SK-N-SH treated with all-trans-retinoic acid at 6 μM for 48 hours (cell line): ENCODE measurements around the gene C10orf120.

ENCODE experiments used
- ATAC-seq: fragments of 200-7000 bp; cut with Tn5 transposase; 3 replicates; pipeline ENCODE4 v1.9.1; 2020; ENCODE audit warnings: mild to moderate bottlenecking, moderate library complexity
- BACH2 ChIP-seq: fragments of 250-450 bp; sonication (Bioruptor Pico); IDR thresholded peaks from 2 replicates; pipeline ENCODE4 v1.9.0; 2021; ENCODE audit warnings: mild to moderate bottlenecking, borderline replicate concordance
- CSDC2 ChIP-seq: fragments of 250-450 bp; sonication (Bioruptor Pico); IDR thresholded peaks from 2 replicates; pipeline ENCODE4 v1.5.0; 2020; ENCODE audit warnings: mild to moderate bottlenecking, moderate library complexity
- OSR1 ChIP-seq: fragments of 250-450 bp; sonication (Bioruptor Pico); IDR thresholded peaks from 2 replicates; pipeline ENCODE4 v1.8.0; 2022; ENCODE audit warnings: moderate library complexity, mild to moderate bottlenecking, inconsistent platforms
- POU6F1 ChIP-seq: fragments of 250-450 bp; sonication (Bioruptor Pico); IDR thresholded peaks from 2 replicates; pipeline ENCODE4 v1.8.0; 2021; ENCODE audit warnings: low read depth, mild to moderate bottlenecking, moderate library complexity, borderline replicate concordance
- PPARA ChIP-seq: fragments of 250-450 bp; sonication (Bioruptor Pico); IDR thresholded peaks from 2 replicates; pipeline ENCODE4 v1.5.0; 2020; ENCODE audit warnings: mild to moderate bottlenecking, borderline replicate concordance
- RARB ChIP-seq: fragments of 250-450 bp; sonication (Bioruptor Pico); IDR thresholded peaks from 2 replicates; pipeline ENCODE4 v1.8.0; 2021; ENCODE audit warnings: mild to moderate bottlenecking, moderate library complexity
- SNAI2 ChIP-seq: fragments of 250-450 bp; sonication (Bioruptor Pico); IDR thresholded peaks from 2 replicates; pipeline ENCODE4 v1.5.0; 2020; ENCODE audit warnings: mild to moderate bottlenecking, moderate library complexity
- TCF4 ChIP-seq: fragments of 250-450 bp; sonication (Bioruptor Pico); IDR thresholded peaks from 2 replicates; pipeline ENCODE4 v1.8.0; 2021; ENCODE audit warnings: mild to moderate bottlenecking, moderate library complexity, borderline replicate concordance
- ZC3H10 ChIP-seq: fragments of 250-450 bp; sonication (Bioruptor Pico); IDR thresholded peaks from 2 replicates; pipeline ENCODE4 v1.5.1; 2021; ENCODE audit warnings: mild to moderate bottlenecking, moderate library complexity
- ZFP3 ChIP-seq: fragments of 250-450 bp; sonication (Bioruptor Pico); IDR thresholded peaks from 2 replicates; pipeline ENCODE4 v1.5.0; 2020; ENCODE audit warnings: mild to moderate bottlenecking, moderate library complexity
- ZFP30 ChIP-seq: fragments of 450-650 bp; formaldehyde crosslinking; IDR thresholded peaks from 2 replicates; pipeline ENCODE4 v1.5.0; 2022; ENCODE audit warnings: mild to moderate bottlenecking, moderate library complexity
- ZNF565 ChIP-seq: fragments of 450-650 bp; formaldehyde crosslinking; conservative IDR thresholded peaks from 2 replicates; pipeline ENCODE4 v1.5.0; 2020; ENCODE audit warnings: low read depth, mild to moderate bottlenecking, moderate library complexity
- ZNF70 ChIP-seq: fragments of 450-650 bp; formaldehyde crosslinking; IDR thresholded peaks from 2 replicates; pipeline ENCODE4 v1.5.0; 2020; ENCODE audit warnings: mild to moderate bottlenecking, moderate library complexity
- TF ChIP-seq, protein P1 (sequence below): fragments of 250-450 bp; sonication (Bioruptor Pico); IDR thresholded peaks from 2 replicates; pipeline ENCODE4 v1.8.0; 2020; ENCODE audit warnings: mild to moderate bottlenecking, moderate library complexity, borderline replicate concordance
- TF ChIP-seq, protein P2 (sequence below): fragments of 250-450 bp; sonication (Bioruptor Pico); IDR thresholded peaks from 2 replicates; pipeline ENCODE4 v1.5.1; 2021; ENCODE audit warnings: mild to moderate bottlenecking, moderate library complexity
- TF ChIP-seq, protein P3 (sequence below): fragments of 250-450 bp; sonication (Bioruptor Pico); IDR thresholded peaks from 2 replicates; pipeline ENCODE4 v1.5.1; 2020; ENCODE audit warnings: low read depth, mild to moderate bottlenecking, moderate library complexity
- TF ChIP-seq, protein P4 (sequence below): fragments of 250-450 bp; sonication (Bioruptor Pico); IDR thresholded peaks from 2 replicates; pipeline ENCODE4 v1.5.0; 2020; ENCODE audit warnings: mild to moderate bottlenecking, moderate library complexity

The C10orf120 gene

GRCh38 chr10:122729126-122729525 lies 29.5 kb upstream of the C10orf120 start:
- TF ChIP-seq ZNF70 (no peak), OSR1 (CRISPR knock-in tag) (no peak)
- no peak for ATAC-seq

DNA sequence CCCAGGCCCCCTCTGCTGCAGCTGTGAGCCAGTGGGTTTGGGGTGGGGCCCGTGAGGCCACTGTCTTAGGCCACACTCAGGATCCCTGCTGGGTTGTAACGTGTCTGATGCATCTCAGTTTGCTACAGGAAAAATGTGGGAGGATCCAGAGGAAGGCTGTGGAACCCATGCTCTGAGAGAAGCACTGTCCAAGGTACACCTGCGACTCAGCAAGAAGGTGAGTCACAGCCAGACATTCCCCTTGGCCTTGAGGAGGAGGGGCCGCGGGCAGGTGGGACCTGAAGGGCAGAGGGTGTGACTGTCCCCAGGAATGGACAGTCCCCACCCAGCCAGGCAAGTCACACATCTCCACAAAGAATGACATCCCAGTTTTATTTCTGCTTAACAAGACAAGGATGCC lies 27.8 kb upstream of the C10orf120 start:
- ATAC-seq: no peak
- TF ChIP-seq SNAI2 (no peak), ZFP3 (CRISPR knock-in tag) (no peak), POU6F1 (CRISPR knock-in tag) (no peak), ZNF70 (no peak), RARB (CRISPR knock-in tag) (no peak), TCF4 (no peak), OSR1 (CRISPR knock-in tag) (no peak), BACH2 (CRISPR knock-in tag) (no peak), CSDC2 (CRISPR knock-in tag) (no peak)
- TF ChIP-seq, protein P1, sequence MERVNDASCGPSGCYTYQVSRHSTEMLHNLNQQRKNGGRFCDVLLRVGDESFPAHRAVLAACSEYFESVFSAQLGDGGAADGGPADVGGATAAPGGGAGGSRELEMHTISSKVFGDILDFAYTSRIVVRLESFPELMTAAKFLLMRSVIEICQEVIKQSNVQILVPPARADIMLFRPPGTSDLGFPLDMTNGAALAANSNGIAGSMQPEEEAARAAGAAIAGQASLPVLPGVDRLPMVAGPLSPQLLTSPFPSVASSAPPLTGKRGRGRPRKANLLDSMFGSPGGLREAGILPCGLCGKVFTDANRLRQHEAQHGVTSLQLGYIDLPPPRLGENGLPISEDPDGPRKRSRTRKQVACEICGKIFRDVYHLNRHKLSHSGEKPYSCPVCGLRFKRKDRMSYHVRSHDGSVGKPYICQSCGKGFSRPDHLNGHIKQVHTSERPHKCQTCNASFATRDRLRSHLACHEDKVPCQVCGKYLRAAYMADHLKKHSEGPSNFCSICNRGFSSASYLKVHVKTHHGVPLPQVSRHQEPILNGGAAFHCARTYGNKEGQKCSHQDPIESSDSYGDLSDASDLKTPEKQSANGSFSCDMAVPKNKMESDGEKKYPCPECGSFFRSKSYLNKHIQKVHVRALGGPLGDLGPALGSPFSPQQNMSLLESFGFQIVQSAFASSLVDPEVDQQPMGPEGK (CRISPR knock-in tag): no peak
- TF ChIP-seq, protein P2, sequence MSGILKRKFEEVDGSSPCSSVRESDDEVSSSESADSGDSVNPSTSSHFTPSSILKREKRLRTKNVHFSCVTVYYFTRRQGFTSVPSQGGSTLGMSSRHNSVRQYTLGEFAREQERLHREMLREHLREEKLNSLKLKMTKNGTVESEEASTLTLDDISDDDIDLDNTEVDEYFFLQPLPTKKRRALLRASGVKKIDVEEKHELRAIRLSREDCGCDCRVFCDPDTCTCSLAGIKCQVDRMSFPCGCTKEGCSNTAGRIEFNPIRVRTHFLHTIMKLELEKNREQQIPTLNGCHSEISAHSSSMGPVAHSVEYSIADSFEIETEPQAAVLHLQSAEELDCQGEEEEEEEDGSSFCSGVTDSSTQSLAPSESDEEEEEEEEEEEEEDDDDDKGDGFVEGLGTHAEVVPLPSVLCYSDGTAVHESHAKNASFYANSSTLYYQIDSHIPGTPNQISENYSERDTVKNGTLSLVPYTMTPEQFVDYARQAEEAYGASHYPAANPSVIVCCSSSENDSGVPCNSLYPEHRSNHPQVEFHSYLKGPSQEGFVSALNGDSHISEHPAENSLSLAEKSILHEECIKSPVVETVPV (CRISPR knock-in tag): no peak
- TF ChIP-seq, protein P3, sequence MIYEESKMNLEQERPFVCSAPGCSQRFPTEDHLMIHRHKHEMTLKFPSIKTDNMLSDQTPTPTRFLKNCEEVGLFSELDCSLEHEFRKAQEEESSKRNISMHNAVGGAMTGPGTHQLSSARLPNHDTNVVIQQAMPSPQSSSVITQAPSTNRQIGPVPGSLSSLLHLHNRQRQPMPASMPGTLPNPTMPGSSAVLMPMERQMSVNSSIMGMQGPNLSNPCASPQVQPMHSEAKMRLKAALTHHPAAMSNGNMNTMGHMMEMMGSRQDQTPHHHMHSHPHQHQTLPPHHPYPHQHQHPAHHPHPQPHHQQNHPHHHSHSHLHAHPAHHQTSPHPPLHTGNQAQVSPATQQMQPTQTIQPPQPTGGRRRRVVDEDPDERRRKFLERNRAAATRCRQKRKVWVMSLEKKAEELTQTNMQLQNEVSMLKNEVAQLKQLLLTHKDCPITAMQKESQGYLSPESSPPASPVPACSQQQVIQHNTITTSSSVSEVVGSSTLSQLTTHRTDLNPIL (CRISPR knock-in tag): no peak
- TF ChIP-seq, all 23 proteins: peak for 0

GRCh38 chr10:122725768-122726167 lies 26.1 kb upstream of the C10orf120 start:
- TF ChIP-seq PPARA (CRISPR knock-in tag) (no peak), OSR1 (CRISPR knock-in tag) (no peak), POU6F1 (CRISPR knock-in tag) (no peak), ZC3H10 (CRISPR knock-in tag) (no peak), ZFP30 (no peak), BACH2 (CRISPR knock-in tag) (no peak), SNAI2 (no peak)
- TF ChIP-seq, all 23 proteins: peak for 0
- no peak for ATAC-seq

- TF ChIP-seq, protein P4, sequence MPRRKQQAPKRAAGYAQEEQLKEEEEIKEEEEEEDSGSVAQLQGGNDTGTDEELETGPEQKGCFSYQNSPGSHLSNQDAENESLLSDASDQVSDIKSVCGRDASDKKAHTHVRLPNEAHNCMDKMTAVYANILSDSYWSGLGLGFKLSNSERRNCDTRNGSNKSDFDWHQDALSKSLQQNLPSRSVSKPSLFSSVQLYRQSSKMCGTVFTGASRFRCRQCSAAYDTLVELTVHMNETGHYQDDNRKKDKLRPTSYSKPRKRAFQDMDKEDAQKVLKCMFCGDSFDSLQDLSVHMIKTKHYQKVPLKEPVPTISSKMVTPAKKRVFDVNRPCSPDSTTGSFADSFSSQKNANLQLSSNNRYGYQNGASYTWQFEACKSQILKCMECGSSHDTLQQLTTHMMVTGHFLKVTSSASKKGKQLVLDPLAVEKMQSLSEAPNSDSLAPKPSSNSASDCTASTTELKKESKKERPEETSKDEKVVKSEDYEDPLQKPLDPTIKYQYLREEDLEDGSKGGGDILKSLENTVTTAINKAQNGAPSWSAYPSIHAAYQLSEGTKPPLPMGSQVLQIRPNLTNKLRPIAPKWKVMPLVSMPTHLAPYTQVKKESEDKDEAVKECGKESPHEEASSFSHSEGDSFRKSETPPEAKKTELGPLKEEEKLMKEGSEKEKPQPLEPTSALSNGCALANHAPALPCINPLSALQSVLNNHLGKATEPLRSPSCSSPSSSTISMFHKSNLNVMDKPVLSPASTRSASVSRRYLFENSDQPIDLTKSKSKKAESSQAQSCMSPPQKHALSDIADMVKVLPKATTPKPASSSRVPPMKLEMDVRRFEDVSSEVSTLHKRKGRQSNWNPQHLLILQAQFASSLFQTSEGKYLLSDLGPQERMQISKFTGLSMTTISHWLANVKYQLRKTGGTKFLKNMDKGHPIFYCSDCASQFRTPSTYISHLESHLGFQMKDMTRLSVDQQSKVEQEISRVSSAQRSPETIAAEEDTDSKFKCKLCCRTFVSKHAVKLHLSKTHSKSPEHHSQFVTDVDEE (CRISPR knock-in tag): no peak
- TF ChIP-seq PPARA (CRISPR knock-in tag): no peak
- TF ChIP-seq BACH2 (CRISPR knock-in tag): no peak
- no peak for TF ChIP-seq OSR1 (CRISPR knock-in tag)
- TF ChIP-seq ZC3H10 (CRISPR knock-in tag): no peak
- TF ChIP-seq ZNF565 (CRISPR knock-in tag): no peak
- TF ChIP-seq, all 23 proteins: peak for 0
- no peak for ATAC-seq
Observed at GRCh38 chr10:122725006-122725405, 25.4 kb upstream of the C10orf120 start.
